ENCODE measurements around the gene ADCYAP1R1. TPM values are rescaled to one million over a fixed set of nuclear protein-coding genes. Genes with fewer than 3 reads are reported as not detected.

The ADCYAP1R1 gene
- total and polyA plus RNA-seq, 2 of the 8 experiments (the other 6 are each of a cell fraction or from before 2014, with no cell fraction given): 14.4 to 14.6 TPM

DNA sequence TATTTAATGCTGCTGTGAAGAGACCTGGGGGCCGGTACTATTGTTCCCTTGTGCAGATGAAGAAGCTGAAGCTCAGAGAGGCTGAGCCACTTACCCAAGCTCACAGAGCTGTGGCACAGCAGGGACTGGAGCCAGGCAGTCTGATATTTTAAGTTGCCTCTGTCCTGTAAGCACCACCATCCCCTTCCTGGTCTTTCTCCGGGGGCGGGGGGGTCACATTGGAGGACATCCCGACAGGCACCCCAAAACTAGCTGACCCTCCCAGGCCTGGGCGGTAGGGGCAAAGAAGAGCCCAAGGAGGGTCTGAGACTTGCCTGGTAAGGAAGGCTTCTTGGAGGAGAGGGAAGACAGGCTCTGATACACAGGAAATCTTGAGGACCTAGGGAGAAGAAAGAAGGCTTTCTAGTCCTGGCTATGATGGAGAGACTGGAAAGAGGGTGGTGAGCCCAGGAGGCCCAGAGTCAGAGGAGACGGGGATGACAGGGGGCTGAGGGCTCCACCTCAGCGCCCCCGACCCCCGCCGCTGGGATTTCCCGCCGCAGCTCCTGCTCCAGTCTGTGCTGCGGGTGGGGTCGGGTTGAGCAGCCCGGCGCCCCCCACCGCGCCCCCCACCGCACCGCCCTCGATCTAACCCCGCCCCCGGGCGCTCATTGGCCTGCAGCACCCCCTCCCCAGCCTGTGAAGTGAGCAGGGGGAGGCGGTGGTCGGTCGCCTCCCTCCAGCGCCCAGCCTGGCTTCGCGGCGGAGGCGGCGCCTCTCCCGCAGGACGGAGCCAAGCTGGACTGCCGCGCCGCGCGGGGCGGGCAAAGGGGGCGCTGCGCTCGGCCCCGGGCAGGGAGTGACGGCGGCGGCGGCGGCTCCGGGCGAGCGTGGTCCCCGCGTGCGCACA is at the start of gene ADCYAP1R1 (continued):
- no peak for TF ChIP-seq HDAC6 (IDR thresholded peaks at IDR 0.05; ENCODE audit: low read depth, low read length)
- TF ChIP-seq SUZ12 (IDR thresholded peaks at IDR 0.05; ENCODE audit: low read length): no peak
- TF ChIP-seq EP300 (IDR thresholded peaks at IDR 0.05; ENCODE audit: borderline replicate concordance in 1 of 2, low read depth in 2 of 2, low read length in 2 of 2): no peak
